Liver (tissue), 3 donors: ENCODE data around the gene RIOK1.

Experiments used
- CTCF ChIP-seq: fragments of 150-350 bp; IDR thresholded peaks from 2 replicates; pipeline ENCODE4 v1.5.1; 2017; ENCODE audit warnings: improper control_type of control experiment, low read depth, low read length; ENCODE audit not compliant: missing input control
- HNF4A ChIP-seq, 2 donors: conservative IDR thresholded peaks; 2 replicates each; pipeline ENCODE4 v1.6.1; 2016; ENCODE audit warnings: antibody characterized with exemption in 2 of 2, mild to moderate bottlenecking in 2 of 2
- JUND ChIP-seq, 2 donors: IDR thresholded peaks; 2 replicates each; pipeline ENCODE4 v1.6.1; 2016; ENCODE audit warnings: antibody characterized with exemption in 2 of 2
- RAD21 ChIP-seq, 2 donors: IDR thresholded peaks; 2 replicates each; pipeline ENCODE4 v1.6.1; 2016; ENCODE audit warnings: antibody characterized with exemption in 2 of 2, mild to moderate bottlenecking in 2 of 2
- TAF1 ChIP-seq: conservative IDR thresholded peaks from 2 replicates; pipeline ENCODE4 v1.6.1; 2016; ENCODE audit warnings: antibody characterized with exemption, mild to moderate bottlenecking
- ZBTB33 ChIP-seq: IDR thresholded peaks from 2 replicates; pipeline ENCODE4 v1.6.1; 2016; ENCODE audit warnings: antibody characterized with exemption
- TF ChIP-seq, protein P1 (sequence below): IDR thresholded peaks from 2 replicates; pipeline ENCODE4 v1.6.1; 2016; ENCODE audit warnings: antibody characterized with exemption, mild to moderate bottlenecking
- donor health status: healthy.
- donor health status: healthy.

DNA sequence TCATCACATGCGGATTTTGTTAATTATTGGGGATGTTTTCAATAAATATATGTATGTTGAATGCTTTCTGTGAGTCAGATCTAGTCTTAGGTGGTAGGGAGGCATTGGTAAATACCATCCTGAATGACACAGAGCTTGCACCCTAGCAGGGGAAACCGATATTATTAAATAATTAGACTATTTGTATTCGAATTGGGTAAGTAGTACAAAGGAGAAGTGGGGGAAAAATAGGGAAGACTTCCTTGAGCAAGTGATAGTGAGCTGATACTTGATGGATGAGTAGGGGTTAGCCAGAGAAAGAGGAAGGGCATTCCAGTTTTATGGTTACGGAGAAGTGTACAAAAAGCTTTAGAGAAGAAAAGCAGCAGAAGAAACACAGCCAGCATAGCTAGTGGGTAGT is 1.5 kb downstream of the RIOK1 start:
- TF ChIP-seq CTCF (no peak), JUND (IDR thresholded peaks at IDR 0.05) (no peak), TAF1 (no peak), HNF4A (conservative IDR thresholded peaks at IDR 0.05) (no peak), RAD21 (IDR thresholded peaks at IDR 0.05) (no peak), ZBTB33 (no peak)
- TF ChIP-seq, protein P1, sequence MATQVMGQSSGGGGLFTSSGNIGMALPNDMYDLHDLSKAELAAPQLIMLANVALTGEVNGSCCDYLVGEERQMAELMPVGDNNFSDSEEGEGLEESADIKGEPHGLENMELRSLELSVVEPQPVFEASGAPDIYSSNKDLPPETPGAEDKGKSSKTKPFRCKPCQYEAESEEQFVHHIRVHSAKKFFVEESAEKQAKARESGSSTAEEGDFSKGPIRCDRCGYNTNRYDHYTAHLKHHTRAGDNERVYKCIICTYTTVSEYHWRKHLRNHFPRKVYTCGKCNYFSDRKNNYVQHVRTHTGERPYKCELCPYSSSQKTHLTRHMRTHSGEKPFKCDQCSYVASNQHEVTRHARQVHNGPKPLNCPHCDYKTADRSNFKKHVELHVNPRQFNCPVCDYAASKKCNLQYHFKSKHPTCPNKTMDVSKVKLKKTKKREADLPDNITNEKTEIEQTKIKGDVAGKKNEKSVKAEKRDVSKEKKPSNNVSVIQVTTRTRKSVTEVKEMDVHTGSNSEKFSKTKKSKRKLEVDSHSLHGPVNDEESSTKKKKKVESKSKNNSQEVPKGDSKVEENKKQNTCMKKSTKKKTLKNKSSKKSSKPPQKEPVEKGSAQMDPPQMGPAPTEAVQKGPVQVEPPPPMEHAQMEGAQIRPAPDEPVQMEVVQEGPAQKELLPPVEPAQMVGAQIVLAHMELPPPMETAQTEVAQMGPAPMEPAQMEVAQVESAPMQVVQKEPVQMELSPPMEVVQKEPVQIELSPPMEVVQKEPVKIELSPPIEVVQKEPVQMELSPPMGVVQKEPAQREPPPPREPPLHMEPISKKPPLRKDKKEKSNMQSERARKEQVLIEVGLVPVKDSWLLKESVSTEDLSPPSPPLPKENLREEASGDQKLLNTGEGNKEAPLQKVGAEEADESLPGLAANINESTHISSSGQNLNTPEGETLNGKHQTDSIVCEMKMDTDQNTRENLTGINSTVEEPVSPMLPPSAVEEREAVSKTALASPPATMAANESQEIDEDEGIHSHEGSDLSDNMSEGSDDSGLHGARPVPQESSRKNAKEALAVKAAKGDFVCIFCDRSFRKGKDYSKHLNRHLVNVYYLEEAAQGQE = no peak
